Gastroesophageal sphincter (tissue), 3 donors: ENCODE results near the gene CNOT2.

ENCODE experiments used
- EP300 ChIP-seq: sonication (generic); formaldehyde crosslinking; IDR thresholded peaks from one replicate; pipeline ENCODE4 v1.6.1; 2017; ENCODE audit warnings: antibody characterized with exemption, mild to moderate bottlenecking
- POLR2A ChIP-seq, 2 donors: fragments of 450-650 bp; IDR thresholded peaks; one replicate each; pipeline ENCODE4 v1.6.1; 2017; ENCODE audit warnings: antibody characterized with exemption in 2 of 2, mild to moderate bottlenecking in 2 of 2, moderate library complexity in 1 of 2
- TF ChIP-seq, protein P1 (sequence below), 4 experiments: fragments of 200-600 bp in 2 of 4; fragments of 450-650 bp in 2 of 4; sonication (generic) in 1 of 4; IDR thresholded peaks; one replicate each; pipeline ENCODE4 v1.5.1; 2017 to 2019; ENCODE audit warnings: antibody characterized with exemption in 4 of 4, mild to moderate bottlenecking in 2 of 4, moderate library complexity in 2 of 4

DNA sequence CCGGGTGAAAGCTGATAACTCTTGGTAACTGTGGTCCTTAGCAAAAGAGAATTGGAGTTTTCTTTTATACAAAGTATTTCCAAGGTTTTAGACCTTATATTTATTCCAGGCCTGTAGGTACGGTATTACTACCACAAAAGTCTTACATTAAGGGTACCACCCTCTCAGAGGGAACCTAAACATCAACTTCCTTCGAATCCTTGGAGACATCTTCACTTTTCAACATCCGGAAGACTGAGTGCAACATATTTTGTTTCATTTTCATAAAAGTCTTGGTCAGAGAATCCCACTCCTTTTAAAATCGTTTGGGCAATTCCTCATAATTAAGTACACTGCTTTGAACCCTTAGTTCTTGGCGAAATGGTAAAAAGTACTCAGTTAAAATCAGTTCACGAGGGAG lies 1.2 kb downstream of the CNOT2 start:
- no peak for TF ChIP-seq POLR2A (IDR thresholded peaks at IDR 0.05)
- TF ChIP-seq, protein P1, sequence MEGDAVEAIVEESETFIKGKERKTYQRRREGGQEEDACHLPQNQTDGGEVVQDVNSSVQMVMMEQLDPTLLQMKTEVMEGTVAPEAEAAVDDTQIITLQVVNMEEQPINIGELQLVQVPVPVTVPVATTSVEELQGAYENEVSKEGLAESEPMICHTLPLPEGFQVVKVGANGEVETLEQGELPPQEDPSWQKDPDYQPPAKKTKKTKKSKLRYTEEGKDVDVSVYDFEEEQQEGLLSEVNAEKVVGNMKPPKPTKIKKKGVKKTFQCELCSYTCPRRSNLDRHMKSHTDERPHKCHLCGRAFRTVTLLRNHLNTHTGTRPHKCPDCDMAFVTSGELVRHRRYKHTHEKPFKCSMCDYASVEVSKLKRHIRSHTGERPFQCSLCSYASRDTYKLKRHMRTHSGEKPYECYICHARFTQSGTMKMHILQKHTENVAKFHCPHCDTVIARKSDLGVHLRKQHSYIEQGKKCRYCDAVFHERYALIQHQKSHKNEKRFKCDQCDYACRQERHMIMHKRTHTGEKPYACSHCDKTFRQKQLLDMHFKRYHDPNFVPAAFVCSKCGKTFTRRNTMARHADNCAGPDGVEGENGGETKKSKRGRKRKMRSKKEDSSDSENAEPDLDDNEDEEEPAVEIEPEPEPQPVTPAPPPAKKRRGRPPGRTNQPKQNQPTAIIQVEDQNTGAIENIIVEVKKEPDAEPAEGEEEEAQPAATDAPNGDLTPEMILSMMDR (IDR thresholded peaks at IDR 0.05) = no peak
- no peak for TF ChIP-seq EP300
